Superior temporal gyrus (tissue), 1 donor: Measurements from ENCODE around the gene TMPRSS9.

Experiments used
- DNase-seq: peaks from one replicate; pipeline ENCODE4 v3.0.0-alpha.2; 2016; ENCODE audit errors: extremely low spot score

Gene TMPRSS9

GRCh38 chr19:2361246-2362045 is 1.4 kb downstream of the TMPRSS9 start:
- no peak for DNase-seq

- DNase-seq, result no peak
Measured at GRCh38 chr19:2362046-2362969, 2.2 kb downstream of the TMPRSS9 start.

- no peak for DNase-seq
Measured at GRCh38 chr19:2362970-2363300, 2.9 kb downstream of the TMPRSS9 start.

- no peak for DNase-seq
Measured at GRCh38 chr19:2363419-2363818, 3.4 kb downstream of the TMPRSS9 start.

GRCh38 chr19:2365201-2365970 is 5.3 kb downstream of the TMPRSS9 start:
- no peak for DNase-seq

GRCh38 chr19:2371656-2372055 is 11.6 kb downstream of the TMPRSS9 start:
- DNase-seq, result no peak

- no peak for DNase-seq
Measured at GRCh38 chr19:2372076-2372612, 12.1 kb downstream of the TMPRSS9 start.

GRCh38 chr19:2374808-2375207 is 14.7 kb downstream of the TMPRSS9 start:
- no peak for DNase-seq

- DNase-seq, result no peak
Measured at GRCh38 chr19:2375353-2376121, 15.5 kb downstream of the TMPRSS9 start.

GRCh38 chr19:2376784-2377519 is 16.9 kb downstream of the TMPRSS9 start:
- DNase-seq, result no peak

GRCh38 chr19:2380567-2380966 is 20.5 kb downstream of the TMPRSS9 start:
- DNase-seq, result no peak

GRCh38 chr19:2381148-2381820 is 21.2 kb downstream of the TMPRSS9 start:
- DNase-seq, result peak; percentile 97

GRCh38 chr19:2382530-2383222 is 22.6 kb downstream of the TMPRSS9 start:
- no peak for DNase-seq

- no peak for DNase-seq
Measured at GRCh38 chr19:2385053-2385721, 25.1 kb downstream of the TMPRSS9 start.

- no peak for DNase-seq
Measured at GRCh38 chr19:2387367-2388288, 27.6 kb downstream of the TMPRSS9 start.

- DNase-seq, result no peak
Measured at GRCh38 chr19:2389594-2389993, 29.5 kb downstream of the TMPRSS9 start.

- DNase-seq, result peak; percentile 88
Measured at GRCh38 chr19:2391118-2391725, 31.2 kb downstream of the TMPRSS9 start.
